Prostate gland (tissue), 2 donors: ENCODE measurements around the gene NEK1.
"Not testable (repeated sequence)": the region's sequence is repeated elsewhere in the genome, so short reads cannot be mapped to it uniquely, and the experiment has no call there.

Experiments used
- POLR2A ChIP-seq: fragments of 450-650 bp; IDR thresholded peaks from one replicate; pipeline ENCODE4 v1.6.1; 2016; ENCODE audit warnings: antibody characterized with exemption, mild to moderate bottlenecking
- POLR2AphosphoS5 ChIP-seq: sonication (generic); formaldehyde crosslinking; IDR thresholded peaks from one replicate; pipeline ENCODE4 v1.6.1; 2017; ENCODE audit warnings: antibody characterized with exemption
- TF ChIP-seq, protein P1 (sequence below), 4 experiments: fragments of 200-600 bp in 2 of 4; fragments of 450-650 bp in 2 of 4; sonication (generic) in 2 of 4; IDR thresholded peaks; 1 replicate in 3 of 4; 2 replicates in 1 of 4; pipeline ENCODE4 v1.5.1; 2016 to 2019; ENCODE audit warnings: antibody characterized with exemption in 4 of 4, mild to moderate bottlenecking in 2 of 4, moderate library complexity in 2 of 4

DNA sequence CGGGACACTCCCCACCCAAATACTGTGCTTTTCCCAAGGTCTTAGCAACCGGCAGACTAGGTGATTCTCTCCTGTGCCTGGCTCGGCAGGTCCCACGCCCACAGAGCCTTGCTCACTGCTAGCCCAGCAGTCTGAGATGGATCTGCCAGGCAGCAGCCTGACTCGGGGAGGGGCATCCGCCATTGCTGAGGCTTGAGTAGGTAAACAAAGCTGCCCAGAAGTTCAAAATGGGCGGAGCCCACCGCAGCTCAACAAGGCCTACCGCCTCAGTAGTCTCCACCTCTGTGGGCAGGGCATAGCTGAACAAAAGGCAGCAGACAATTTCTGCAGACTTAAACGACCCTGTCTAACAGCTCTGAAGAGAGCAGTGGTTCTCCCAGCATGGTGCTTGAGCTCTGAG lies 163.4 kb downstream of the NEK1 start:
- not testable (repeated sequence) for TF ChIP-seq POLR2A, POLR2AphosphoS5
- TF ChIP-seq, protein P1, sequence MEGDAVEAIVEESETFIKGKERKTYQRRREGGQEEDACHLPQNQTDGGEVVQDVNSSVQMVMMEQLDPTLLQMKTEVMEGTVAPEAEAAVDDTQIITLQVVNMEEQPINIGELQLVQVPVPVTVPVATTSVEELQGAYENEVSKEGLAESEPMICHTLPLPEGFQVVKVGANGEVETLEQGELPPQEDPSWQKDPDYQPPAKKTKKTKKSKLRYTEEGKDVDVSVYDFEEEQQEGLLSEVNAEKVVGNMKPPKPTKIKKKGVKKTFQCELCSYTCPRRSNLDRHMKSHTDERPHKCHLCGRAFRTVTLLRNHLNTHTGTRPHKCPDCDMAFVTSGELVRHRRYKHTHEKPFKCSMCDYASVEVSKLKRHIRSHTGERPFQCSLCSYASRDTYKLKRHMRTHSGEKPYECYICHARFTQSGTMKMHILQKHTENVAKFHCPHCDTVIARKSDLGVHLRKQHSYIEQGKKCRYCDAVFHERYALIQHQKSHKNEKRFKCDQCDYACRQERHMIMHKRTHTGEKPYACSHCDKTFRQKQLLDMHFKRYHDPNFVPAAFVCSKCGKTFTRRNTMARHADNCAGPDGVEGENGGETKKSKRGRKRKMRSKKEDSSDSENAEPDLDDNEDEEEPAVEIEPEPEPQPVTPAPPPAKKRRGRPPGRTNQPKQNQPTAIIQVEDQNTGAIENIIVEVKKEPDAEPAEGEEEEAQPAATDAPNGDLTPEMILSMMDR (IDR thresholded peaks at IDR 0.05) = not testable (repeated sequence)
